GM18507 (cell line): Measurements from ENCODE around the gene KCNE2.

Experiments used
- DNase-seq: peaks from one replicate; pipeline ENCODE4 v3.0.0; 2011; ENCODE audit warnings: low read depth; ENCODE audit not compliant: insufficient read length; ENCODE audit errors: extremely low spot score
- FAIRE-seq: peaks from 2 replicates; lab custom pipeline; 2011; peaks lifted over from hg19 to GRCh38; lab: Jason Lieb, UNC

The KCNE2 gene, protein sequence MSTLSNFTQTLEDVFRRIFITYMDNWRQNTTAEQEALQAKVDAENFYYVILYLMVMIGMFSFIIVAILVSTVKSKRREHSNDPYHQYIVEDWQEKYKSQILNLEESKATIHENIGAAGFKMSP

DNA sequence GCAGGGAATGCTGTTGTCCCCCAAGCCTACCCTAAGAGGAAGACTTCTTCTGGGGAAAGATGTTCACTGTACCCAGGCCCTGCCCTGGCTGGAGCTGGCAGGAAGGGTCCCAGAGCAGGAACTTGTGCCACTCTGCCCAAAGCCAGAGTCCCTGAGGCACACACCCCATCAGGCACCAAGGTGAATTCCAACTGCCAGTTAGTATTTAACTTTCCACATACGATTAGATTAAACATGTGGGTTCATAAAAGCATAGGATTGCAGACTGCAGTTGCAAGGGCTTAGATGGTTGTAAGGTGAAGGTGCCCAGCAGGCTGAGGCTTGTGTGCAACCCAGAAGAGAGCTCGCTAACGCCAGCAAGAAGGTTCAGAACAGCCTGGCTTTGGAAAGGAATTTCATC, at the start of gene KCNE2:
TSS of gene KCNE2 (plus strand) at position 274 of the 400 bp plus-strand sequence. CDS start 6,473 bp downstream, outside the sequence.
- DNase-seq (no peak), FAIRE-seq (no peak)

DNA sequence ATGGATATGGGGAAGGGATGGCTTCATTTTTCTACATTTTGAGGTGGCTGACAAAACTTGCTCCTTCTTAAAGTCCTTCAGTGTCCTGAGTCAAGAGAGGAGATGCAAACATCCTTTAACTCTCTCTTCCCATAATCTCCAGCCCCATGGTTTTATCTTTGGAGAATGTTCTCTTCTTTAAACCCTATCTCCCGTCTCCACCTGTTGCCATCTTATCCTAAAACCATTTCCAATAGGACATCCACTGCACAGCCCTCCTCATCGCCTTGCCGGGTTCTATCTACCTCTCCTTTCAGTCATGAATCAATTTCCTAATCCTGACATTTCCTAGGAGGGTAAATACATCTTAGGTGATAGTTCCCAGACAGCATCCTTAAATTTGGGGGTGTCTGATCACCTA, 44.2 kb upstream of the KCNE2 start:
- FAIRE-seq, result no peak
- DNase-seq, result no peak

DNA sequence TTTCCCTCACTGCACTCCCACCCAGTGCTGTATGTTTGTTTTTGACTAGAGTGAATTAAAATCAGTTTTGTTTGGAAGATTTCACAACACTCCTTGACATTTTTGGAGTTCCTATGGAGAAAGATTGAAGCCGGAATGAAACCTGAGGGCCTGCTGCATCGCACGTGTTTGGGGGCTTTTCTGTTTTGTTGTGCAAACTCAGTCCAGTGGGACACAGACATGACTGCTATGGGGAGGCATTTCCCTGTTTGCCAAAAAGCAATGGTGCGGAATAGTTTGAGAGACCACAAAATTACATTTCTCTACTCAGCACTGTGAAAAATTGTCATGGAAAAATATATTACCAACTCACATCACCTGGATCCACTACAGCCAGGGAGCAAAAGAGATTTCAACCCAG, 43.8 kb upstream of the KCNE2 start:
- DNase-seq, result no peak
- FAIRE-seq, result no peak

DNA sequence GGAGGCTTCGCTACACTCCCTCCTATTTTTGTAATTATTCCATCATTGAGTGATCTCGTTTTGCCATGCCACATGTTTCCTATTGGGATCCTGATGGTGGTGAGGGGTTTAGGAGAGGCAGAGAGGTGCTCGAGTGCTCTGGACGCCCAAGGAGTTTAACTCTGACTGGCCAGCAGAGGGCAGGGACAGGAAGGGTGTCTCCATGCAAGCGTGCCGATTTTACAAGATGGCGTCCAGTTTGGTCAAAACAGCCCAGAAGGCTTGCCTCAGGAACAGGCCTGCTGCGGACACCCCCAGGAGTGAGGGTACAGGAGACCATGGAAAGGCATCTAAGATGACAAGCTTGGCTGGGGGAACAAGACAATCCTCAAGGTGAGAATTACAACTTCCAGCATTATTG, 33.8 kb upstream of the KCNE2 start:
- FAIRE-seq (no peak), DNase-seq (no peak)

DNA sequence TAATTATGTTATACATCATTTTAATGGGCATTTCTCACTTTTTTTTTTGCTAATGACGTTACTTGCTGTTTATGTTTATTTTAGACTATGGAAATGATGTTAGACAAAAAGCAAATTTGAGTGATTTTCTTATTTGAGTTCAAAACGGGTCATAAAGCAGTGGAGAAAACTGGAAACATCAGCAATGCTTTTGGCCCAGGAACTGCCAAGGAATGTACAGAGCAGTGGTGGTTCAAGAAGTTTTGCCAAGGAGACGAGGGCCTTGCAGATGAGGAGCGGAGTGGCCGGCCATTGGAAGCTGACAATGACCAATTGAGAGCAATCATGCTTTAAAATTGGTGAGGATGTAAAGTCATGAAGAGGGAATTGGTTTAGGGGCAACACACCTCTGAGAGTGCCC, 32.1 kb upstream of the KCNE2 start:
- no peak for FAIRE-seq
- no peak for DNase-seq

DNA sequence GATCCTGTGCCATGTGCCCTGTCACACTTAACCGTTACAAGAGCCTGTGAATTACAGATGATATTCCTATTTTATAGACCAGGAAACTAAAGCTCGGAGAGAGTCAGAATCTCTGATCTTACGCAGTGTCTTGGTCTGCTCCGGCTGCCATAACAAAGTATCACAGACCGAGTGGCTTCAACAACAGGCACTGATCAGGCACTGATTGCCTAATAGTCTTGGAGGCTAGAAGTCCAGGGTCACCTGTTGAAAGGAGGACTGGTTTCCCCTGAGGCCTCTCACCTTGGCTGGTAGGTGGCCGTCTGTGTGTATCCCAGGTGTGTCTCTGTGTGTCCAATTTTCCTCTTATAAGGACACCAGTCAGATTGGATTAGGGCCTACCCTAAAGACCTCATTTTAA, 31.5 kb upstream of the KCNE2 start:
- no peak for DNase-seq
- FAIRE-seq, result no peak

DNA sequence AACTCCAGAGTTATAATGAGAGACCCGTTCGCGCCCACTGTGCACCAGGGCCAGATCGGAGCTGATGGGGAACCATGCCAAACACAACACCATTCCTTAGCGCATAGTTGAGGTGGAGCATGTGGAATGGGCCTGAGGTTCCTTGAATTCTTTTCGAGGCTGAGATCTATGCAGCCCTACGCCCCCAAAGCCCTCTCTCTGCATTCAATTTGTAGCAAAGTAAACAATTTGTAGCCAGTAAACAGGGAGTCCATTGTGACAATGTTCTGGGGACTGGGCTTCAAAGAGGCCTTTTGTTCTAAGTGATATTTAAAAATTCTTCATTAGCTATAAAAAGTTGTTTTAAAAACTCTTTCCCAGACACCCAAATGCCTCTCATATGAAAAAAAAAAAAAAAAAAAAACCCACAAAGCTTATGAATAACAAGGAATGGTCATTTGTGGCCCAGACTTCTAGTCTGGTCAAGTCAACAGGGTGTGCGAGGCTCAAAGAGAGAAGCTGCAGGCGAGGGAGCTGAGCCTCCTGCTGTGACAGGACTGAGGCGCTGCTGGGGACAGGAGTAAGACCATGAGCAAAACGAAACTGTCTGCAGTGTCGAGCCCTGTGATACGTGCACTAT, 30.6 kb upstream of the KCNE2 start:
- FAIRE-seq (no peak), DNase-seq (no peak)

DNA sequence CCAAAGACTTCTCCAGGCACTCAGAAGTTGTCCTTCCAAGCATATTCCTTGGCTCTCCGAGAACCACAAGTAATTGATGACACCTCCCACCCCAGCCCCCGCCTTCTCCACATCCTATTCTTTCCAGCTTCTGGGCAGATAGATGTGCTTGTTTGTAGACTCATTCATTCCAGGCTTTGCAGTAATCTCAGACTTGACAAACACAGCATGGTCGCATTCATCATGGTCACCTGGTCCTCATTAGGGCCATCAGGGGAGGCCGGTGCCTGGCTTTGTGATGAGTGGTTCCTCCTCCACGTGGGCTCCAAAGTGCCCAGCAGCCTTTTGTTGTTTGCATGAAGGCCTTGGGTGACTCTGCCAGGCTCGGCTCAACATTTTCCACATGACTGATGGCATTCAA, 28.5 kb upstream of the KCNE2 start:
- FAIRE-seq (no peak), DNase-seq (no peak)

DNA sequence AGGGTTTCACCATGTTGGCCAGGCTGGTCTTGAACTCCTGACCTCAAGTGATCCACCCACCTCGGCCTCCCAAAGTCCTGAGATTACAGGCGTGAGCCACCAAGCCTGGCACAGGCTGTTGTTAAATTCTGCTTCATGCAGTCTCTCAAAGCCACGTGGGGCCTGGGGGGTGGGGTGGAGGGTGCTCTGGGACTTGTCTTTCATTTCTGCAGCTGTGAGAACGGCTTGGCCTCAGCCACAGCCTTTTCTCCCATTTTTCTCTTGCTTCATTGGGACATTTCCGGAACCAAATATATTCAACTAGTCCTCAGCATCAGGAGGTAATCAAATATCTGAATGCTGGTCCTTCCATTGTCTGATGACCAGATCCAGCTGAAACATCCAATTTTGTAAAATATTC, 27.6 kb upstream of the KCNE2 start:
- DNase-seq (no peak), FAIRE-seq (no peak)

DNA sequence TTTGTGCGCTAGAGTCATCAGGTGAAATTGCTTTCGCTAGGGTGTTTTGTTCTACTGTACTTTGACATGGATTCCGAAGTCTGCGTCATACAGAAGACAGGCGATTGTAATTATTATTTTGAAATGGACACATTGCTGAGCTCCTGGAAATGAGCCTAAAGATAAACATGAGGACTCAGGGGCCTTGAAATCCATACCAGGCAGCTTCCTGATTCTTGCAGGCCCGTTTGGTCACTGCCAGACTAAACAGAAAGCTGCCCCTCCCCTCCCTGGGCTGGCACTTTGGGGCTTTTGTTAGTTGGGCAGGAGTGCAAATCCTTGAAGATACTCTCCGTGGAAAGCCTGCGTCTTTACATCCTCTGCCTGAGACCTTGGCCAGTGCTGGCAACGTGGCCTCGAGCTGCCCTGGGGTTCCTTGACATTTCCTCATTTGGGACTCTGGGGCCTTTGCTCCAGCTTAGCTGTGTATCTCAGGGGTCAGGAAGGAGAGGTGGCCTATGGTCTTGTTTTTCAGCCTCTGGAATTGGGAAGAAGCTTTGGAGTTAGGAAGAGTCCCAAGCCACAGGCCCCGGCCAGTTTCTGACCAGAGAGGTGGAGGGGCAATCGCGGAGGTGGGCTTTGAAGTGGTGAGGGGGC, 26.9 kb upstream of the KCNE2 start:
- DNase-seq, result no peak
- FAIRE-seq, result no peak

DNA sequence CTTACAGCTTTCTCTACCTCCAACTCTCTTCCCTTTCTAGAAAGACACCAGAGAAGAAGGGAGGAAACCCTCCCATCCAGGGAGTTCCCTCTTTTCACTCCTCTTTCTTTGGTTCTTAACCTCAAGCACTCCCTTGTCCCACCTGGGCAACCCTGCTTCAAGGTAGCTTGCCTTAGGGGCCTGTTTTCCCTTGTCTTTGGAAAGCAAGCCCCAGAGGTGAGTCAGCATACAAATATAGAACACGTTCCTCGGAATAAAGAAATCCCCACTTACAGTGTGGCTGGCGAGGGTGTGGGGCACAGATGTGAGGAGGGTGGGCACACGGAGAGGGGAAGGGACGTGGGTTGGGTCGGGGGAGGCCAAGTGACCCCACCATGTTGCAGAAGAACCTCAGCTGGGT, 26.1 kb upstream of the KCNE2 start:
- DNase-seq (no peak), FAIRE-seq (no peak)

DNA sequence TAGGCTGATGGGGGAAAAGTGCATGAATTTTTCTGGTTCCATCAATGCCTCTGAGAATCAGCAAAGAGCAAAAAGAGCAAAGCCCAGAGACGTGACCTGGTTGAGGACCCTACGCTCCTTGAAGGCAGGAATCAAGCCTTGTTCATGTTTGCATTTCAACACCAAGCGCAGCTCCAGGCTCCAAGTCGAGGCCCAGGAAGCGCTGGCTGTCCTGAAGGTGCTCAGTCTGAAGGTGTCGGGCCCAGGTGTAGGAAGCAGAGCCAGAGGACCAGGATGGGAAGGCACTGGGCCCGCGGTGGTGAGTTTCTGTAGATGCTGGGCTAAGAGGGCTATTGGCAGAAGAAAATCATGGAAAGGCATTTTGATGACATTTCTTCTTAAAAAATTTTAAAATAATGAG, 25.6 kb upstream of the KCNE2 start:
- FAIRE-seq, result no peak
- no peak for DNase-seq

DNA sequence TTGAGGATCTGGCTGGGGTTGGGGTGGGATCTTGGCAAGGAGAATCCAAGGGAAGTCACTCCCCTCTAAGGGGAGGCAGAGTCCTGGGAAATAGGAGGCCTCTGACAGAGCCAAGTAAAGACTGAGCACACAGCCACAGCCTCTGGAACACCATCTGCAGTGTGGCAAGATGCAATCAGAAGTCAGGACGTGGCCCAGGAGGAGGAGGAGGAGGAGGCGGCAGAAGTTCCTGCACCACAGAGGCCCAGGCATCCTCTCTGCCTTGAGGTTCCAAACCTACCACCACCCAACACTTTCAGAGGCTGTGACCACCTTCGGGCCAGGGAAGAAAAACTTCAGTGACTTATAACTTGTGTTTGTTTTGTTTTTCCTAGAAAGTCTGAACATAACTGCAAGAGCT, 23.7 kb upstream of the KCNE2 start:
- FAIRE-seq, result no peak
- no peak for DNase-seq

DNA sequence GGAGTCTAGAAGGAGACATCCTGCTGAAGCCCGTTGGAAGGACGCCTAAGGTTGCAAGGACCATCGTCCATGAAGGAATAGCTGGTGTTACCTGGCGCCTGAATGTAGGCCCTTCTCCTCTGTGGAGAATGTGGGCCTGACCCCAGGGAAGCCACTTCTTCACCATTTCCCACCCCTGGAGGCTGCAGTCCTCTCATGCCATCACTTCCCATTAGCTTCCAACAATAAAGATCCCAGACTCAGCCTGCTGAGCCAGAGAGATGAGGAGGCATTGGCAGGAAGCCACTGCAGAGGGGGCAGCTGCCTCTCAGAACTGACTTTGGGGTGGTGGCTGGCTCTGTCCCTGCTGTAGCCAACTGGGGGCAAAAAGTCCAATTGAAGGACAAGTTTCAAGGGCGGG, 21.3 kb upstream of the KCNE2 start:
- FAIRE-seq (no peak), DNase-seq (no peak)

DNA sequence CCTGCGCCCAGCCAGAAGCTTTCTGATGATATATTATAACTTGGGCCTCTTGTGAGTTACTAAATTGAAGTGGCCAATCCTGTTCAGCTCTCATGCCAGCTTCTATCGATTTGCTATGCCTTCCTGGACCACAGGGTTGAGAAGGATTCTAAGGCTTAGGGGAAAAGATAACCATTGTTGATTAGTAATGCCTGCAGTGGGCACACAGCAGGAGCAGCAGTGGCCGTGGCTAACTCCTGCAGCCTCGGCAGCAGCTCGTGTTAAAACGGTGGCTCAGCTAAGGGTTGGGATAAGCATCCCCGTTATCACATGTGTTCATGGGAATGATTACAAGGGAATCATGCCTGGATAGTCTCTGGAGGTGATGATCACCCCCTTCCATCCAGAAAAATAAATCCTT, 20.5 kb upstream of the KCNE2 start:
- DNase-seq, result no peak
- no peak for FAIRE-seq

DNA sequence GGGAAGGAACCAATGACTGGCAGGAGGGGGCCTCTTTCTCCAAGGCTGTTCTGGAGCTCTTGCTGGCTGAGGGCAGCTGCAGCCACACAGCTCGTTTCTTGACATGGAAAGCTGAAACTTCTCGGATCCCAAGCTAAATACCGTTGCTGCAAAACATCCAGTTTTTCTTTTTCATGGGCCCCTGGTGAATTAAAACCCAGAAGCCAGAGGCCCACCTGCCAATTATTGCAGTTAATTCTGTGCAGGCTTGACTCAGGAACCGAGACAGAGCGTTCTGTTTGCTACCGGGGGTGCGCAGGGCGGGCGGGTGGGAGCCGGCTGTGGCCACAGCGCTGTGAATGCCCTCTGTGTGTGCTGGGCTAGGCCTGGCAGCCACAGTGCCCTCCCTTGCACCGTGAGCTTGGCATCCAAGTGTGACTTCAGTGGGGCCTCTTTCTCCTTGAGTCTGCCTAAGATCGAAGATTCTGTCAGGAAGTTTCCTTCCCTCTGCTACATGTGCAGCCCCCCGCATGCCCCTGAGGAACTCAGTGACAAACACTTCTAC, 19.9 kb upstream of the KCNE2 start:
- DNase-seq (no peak), FAIRE-seq (no peak)

DNA sequence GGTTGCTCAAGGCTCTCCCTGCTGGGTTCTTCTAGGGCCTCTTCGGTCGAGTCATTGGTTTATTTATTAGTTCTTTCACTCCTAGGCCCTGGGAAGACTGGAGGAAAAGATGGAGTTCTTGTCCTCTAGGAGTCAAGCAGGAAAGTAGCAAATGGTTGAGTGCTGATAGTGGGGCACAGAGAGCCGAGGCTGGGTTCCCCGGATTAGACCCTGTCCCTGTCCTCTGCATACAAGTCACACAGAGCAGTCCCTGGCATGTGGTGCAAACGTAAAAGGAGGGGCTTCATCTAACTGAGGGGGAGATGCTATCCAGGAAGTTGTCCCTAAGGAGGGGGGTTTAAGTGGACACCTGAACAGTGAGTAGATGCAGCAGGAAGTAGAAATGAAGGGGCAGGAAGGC, 19.2 kb upstream of the KCNE2 start:
- DNase-seq (no peak), FAIRE-seq (no peak)

DNA sequence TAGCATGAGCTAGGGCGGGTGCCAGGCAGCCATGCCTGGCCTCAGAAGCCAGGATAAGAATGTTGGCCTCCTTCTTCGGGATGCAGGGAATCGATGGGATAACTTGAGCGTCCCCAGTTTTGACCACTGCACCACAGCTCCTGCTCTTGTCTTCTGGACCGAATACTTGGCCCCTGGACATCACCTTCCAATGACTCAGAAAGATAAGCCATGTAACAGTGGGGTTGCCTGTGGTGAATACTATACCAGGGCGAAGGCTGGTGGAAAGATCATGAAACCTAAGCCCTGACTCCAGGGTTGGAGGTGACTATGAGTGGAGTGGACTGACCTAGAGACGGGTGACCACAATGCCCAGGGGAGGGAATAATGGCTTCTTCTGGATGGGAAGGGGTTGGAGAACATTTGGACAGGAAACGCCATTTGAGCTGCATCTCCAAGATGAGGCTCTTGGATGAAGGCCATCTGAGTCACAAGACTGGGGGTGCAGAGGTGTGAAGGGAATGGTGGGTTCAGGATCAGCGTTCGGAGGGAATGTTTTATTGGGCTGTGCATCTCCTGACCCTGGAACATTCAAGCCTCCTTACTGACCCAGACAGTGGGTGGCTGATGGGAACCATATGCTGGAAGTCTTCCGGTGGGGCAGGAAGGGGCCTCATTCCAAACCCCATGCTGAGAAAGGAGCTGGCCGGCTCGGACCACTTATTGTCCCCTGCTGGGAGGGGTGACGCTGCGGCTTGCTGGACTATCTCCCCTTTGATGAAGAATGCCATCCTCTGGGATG, 18.5 kb upstream of the KCNE2 start:
- DNase-seq, result no peak
- no peak for FAIRE-seq

DNA sequence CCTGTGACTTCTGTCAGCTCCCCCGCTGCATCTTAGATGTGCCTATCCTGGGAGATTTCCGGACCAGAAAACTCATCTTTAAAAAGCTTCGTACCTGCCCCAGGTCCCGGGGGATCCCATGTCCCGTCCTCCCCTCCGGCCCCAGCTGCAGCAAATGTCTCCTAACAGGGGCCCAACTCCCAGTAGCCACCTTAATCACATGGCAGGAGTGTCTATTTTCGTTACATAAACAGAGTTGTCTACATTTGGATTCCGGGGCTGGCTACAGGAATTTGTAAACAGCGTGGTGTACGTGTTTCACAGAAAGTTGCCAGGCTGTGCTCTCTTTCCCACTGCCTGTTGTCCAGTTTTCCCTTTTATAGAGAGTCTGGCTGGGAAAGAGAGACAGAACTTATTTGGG, 17.9 kb upstream of the KCNE2 start:
- FAIRE-seq (no peak), DNase-seq (no peak)

DNA sequence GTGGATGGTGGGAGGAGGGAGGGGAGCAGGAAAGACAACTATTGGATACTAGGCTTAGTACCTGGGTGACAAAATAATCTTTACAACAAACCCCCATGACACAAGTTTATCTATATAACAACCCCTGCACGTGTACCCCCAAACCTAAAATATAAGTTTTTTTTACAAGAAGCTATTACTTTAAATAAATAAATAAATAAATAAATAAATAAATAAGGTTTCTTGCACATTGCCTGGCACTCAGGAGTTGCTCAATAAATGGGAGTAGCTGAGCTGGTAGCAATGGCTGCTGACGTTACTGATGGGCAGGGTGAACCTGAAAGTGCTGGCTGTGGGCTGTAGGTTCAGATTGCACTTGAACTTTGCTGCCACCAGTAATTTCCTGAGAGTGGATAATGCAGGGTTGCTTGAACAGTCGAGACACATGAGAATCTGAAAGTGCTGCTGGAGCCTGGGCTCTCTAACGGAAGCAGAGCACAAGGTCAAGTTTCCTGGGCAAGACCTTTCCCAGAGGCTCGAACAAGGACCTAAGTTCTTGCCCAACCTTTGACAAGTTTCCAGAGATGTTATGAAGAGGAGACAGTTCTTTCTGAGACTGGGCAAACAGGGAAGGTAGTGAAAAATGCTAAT, 14.8 kb upstream of the KCNE2 start:
- FAIRE-seq (no peak), DNase-seq (no peak)
